ENCODE results near the gene SLC12A2. TPM values are rescaled to one million over a fixed set of nuclear protein-coding genes. Genes with fewer than 3 reads are reported as not detected.

The SLC12A2 gene
- total RNA-seq, 1 donor from 2014 or later, result 25.7 TPM

DNA sequence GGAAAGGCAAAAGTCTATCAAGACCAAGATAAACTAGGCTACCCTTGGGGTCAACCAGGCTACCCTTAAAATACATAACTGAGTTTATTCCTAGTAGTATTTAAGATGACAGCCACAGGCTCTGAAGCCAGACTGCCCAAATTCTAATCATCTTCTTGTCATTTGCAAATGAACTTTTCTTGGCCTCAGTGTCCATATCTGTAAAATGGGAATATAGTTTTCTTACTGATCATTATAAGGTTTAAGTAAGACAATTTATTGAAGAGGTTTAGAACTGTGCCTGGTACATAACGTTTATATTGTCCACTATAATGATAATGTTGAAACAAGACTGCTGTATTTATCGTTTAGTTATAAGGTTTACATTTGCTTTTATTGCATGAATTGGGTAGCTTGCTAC is 112.5 kb downstream of the SLC12A2 start:
- no peaks in the 10 kb centered on the region for H3K27me3 Mint-ChIP-seq (ENCODE audit: low read depth)
- H3K36me3 Mint-ChIP-seq (ENCODE audit: low read depth), result peaks cover 10% of the 10 kb centered on the region
- H3K9me3 Mint-ChIP-seq (ENCODE audit: low read depth), result no peaks in the 10 kb centered on the region
- no peak for DNase-seq (ENCODE audit: low spot score)
- peaks cover 8% of the 10 kb centered on the region for H3K4me1 Mint-ChIP-seq (ENCODE audit: low read depth)
- TF ChIP-seq, protein P1, sequence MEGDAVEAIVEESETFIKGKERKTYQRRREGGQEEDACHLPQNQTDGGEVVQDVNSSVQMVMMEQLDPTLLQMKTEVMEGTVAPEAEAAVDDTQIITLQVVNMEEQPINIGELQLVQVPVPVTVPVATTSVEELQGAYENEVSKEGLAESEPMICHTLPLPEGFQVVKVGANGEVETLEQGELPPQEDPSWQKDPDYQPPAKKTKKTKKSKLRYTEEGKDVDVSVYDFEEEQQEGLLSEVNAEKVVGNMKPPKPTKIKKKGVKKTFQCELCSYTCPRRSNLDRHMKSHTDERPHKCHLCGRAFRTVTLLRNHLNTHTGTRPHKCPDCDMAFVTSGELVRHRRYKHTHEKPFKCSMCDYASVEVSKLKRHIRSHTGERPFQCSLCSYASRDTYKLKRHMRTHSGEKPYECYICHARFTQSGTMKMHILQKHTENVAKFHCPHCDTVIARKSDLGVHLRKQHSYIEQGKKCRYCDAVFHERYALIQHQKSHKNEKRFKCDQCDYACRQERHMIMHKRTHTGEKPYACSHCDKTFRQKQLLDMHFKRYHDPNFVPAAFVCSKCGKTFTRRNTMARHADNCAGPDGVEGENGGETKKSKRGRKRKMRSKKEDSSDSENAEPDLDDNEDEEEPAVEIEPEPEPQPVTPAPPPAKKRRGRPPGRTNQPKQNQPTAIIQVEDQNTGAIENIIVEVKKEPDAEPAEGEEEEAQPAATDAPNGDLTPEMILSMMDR (IDR thresholded peaks at IDR 0.05), result no peak
- H3K4me3 Mint-ChIP-seq (ENCODE audit: unreplicated experiment), result no peak overlapping the region
- no peak overlapping the region for H3K27ac Mint-ChIP-seq (ENCODE audit: unreplicated experiment)

DNA sequence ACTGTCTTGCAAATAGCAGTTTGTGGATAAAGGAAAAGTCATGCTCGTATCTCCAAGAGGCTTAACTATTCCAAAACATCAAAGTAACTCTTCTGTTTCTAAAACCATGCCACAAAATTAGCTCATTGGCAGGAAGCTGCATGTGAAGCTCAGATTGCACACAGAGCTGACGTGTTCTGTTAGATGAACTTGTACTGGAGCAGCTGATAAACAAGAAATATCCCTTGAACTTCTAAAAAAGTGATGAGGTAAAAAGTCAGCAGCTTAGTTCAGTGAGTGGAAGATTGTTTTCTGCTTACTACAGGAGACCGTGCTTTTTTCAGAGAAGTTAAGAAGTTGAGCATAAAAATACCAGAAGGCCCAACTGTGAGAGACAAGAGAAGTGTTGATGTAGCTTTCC is 113.2 kb downstream of the SLC12A2 start:
- Mint-ChIP-seq H3K4me1 (ENCODE audit: low read depth) (peaks cover 12% of the 10 kb centered on the region), H3K27ac (ENCODE audit: unreplicated experiment) (no peak overlapping the region), H3K27me3 (ENCODE audit: low read depth) (peaks cover 4% of the 10 kb centered on the region), H3K9me3 (ENCODE audit: low read depth) (no peaks in the 10 kb centered on the region), H3K36me3 (ENCODE audit: low read depth) (peaks cover 10% of the 10 kb centered on the region), H3K4me3 (ENCODE audit: unreplicated experiment) (no peak overlapping the region)
- TF ChIP-seq, protein P1 (IDR thresholded peaks at IDR 0.05), result no peak
- no peak for DNase-seq (ENCODE audit: low spot score)

DNA sequence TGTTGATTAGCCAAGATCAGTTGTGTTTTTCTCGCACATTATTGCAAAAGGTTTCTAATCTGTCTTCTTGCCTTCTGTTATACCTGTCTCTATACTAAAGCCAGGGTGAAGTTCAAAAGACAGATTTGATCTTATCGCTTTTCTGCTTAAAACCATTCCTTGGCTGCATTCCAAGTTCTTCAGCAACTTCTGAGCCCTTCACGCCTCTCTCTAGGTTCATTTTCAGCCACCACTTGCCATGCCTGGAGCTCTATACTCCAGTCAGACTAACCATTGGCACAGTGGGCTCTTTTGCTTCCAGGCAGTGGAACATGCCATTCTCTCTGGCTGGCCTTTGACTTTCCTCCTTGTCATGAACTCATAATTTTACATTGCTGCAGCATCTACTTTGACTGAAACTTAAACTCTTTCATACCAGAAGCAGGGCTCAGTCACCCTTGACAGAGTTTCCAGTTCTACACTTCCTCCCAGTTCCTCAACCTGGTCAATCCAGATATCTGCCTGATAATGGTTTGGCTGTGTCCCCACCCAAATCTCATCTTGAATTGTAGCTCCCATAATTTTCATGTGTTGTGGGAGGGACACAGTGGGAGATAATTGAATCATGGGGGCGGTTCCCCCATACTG is 114.4 kb downstream of the SLC12A2 start:
- H3K4me3 Mint-ChIP-seq (ENCODE audit: unreplicated experiment), result no peak overlapping the region
- H3K9me3 Mint-ChIP-seq (ENCODE audit: low read depth), result no peaks in the 10 kb centered on the region
- H3K27me3 Mint-ChIP-seq (ENCODE audit: low read depth), result peaks cover 4% of the 10 kb centered on the region
- peaks cover 12% of the 10 kb centered on the region for H3K4me1 Mint-ChIP-seq (ENCODE audit: low read depth)
- TF ChIP-seq, protein P1 (IDR thresholded peaks at IDR 0.05), result no peak
- DNase-seq (ENCODE audit: low spot score), result no peak
- H3K27ac Mint-ChIP-seq (ENCODE audit: unreplicated experiment), result no peak overlapping the region
- peaks cover 8% of the 10 kb centered on the region for H3K36me3 Mint-ChIP-seq (ENCODE audit: low read depth)

DNA sequence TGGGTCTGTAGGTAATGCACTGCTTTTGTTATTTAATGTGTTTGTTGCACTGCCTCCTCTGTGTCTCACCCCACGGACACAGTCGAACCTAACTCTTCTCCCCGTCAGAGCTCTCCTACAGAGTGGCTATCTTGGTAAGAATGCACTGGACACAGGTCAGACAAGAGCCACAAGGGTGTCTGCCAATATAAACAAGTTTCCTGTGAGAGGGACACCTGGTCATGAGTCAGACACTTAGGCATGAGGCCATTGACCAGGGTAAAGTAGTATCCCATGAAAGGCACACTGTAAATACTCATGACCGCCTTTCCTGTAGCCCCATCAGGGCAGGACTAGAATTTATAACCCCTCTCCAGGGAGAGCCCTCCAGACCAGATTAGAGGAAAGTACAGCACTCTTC is 115.5 kb downstream of the SLC12A2 start:
- H3K27me3 Mint-ChIP-seq (ENCODE audit: low read depth), result peaks cover 4% of the 10 kb centered on the region
- H3K4me3 Mint-ChIP-seq (ENCODE audit: unreplicated experiment), result no peak overlapping the region
- no peak overlapping the region for H3K27ac Mint-ChIP-seq (ENCODE audit: unreplicated experiment)
- peaks cover 4% of the 10 kb centered on the region for H3K36me3 Mint-ChIP-seq (ENCODE audit: low read depth)
- TF ChIP-seq, protein P1 (IDR thresholded peaks at IDR 0.05), result no peak
- no peaks in the 10 kb centered on the region for H3K9me3 Mint-ChIP-seq (ENCODE audit: low read depth)
- no peak for DNase-seq (ENCODE audit: low spot score)
- H3K4me1 Mint-ChIP-seq (ENCODE audit: low read depth), result peaks cover 12% of the 10 kb centered on the region

DNA sequence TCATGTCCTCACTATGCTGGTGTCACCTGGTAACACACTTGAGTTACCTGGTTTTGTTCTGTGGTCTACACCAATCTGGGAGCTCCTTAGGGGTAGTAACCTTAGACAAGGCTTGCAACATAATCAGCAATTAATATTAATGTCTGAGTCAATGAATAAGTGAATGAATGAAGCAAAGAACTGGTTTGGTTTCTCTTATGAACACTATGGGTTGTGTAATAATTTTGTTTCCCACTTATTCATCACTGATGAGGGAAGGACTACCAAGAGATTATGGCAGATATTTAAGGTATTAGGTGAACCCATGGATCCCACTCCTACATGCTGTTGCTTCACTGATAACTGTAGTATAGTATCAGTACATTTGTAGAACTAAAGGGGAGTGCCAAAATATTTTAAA is 116.0 kb downstream of the SLC12A2 start:
- DNase-seq (ENCODE audit: low spot score), result no peak
- H3K36me3 Mint-ChIP-seq (ENCODE audit: low read depth), result peaks cover 4% of the 10 kb centered on the region
- no peaks in the 10 kb centered on the region for H3K9me3 Mint-ChIP-seq (ENCODE audit: low read depth)
- H3K27ac Mint-ChIP-seq (ENCODE audit: unreplicated experiment), result no peak overlapping the region
- peaks cover 4% of the 10 kb centered on the region for H3K27me3 Mint-ChIP-seq (ENCODE audit: low read depth)
- no peak overlapping the region for H3K4me3 Mint-ChIP-seq (ENCODE audit: unreplicated experiment)
- H3K4me1 Mint-ChIP-seq (ENCODE audit: low read depth), result peaks cover 12% of the 10 kb centered on the region
- TF ChIP-seq, protein P1 (IDR thresholded peaks at IDR 0.05), result no peak
